Right lobe of liver (tissue), 6 donors: ENCODE data around the gene ASGR1. TPM values are rescaled to one million over a fixed set of nuclear protein-coding genes. Genes with fewer than 3 reads are reported as not detected.

Source experiments
- ATAC-seq, 4 donors: fragments of 200-7000 bp; cut with Tn5 transposase; one replicate each; pipeline ENCODE4 v1.9.1; 2020; ENCODE audit warnings: mild to moderate bottlenecking in 4 of 4, moderate library complexity in 4 of 4
- DNase-seq, 3 donors: peaks; one replicate each; pipeline ENCODE4 v3.0.0-alpha.2; 2020
- H3K27ac ChIP-seq, 3 donors: fragments of 200-600 bp; one replicate each; pipeline ENCODE4 v1.8.0; 2022
- H3K27me3 ChIP-seq, 2 donors: fragments of 200-600 bp; one replicate each; pipeline ENCODE4 v1.8.0; 2022
- H3K36me3 ChIP-seq, 4 donors: fragments of 200-600 bp; sonication (generic) in 1 of 4; one replicate each; pipeline versions ENCODE4 v1.5.1 to v1.8.0; 2017 to 2022; ENCODE audit warnings: control low read depth in 1 of 4
- H3K4me1 ChIP-seq, 4 donors: fragments of 200-600 bp; sonication (generic) in 1 of 4; one replicate each; pipeline versions ENCODE4 v1.5.1 to v1.8.0; 2017 to 2022; ENCODE audit warnings: control low read depth in 1 of 4
- H3K4me3 ChIP-seq, 3 donors: fragments of 200-600 bp; one replicate each; pipeline ENCODE4 v1.8.0; 2022
- H3K9me3 ChIP-seq, 4 donors: fragments of 200-600 bp; sonication (generic) in 1 of 4; one replicate each; pipeline versions ENCODE4 v1.5.1 to v1.8.0; 2017 to 2022; ENCODE audit warnings: control low read depth in 1 of 4
- CTCF ChIP-seq, 4 donors: fragments of 200-600 bp in 3 of 4; fragments of 450-650 bp in 1 of 4; IDR thresholded peaks; one replicate each; pipeline versions ENCODE4 v1.5.1 to v1.8.0; 2016 to 2022; ENCODE audit warnings: antibody characterized with exemption in 4 of 4, mild to moderate bottlenecking in 2 of 4
- POLR2A ChIP-seq: fragments of 450-650 bp; IDR thresholded peaks from one replicate; pipeline ENCODE4 v1.6.1; 2017; ENCODE audit warnings: antibody characterized with exemption, mild to moderate bottlenecking
- WGBS: methylation state at CpG from one replicate; pipeline ENCODE4 v1.1.6; 2018; ENCODE audit warnings: low coverage, low lambda C conversion rate; ENCODE audit not compliant: insufficient coverage; ENCODE audit errors: missing lambda C conversion rate; 5-methylcytosine and 5-hydroxymethylcytosine counted together
- intact Hi-C, 2 donors: fragments of 100-400 bp; cut with DNase I; formaldehyde crosslinking; loops; one replicate each; pipeline versions ENCODE4 v1.11.2 to v1.14.1; 2022
- total RNA-seq, 6 experiments: library from RNA; depleted of rRNA in 2 of 6; stranded (reverse); fragments of >200 nt in 2 of 6; fragmentation: NEBNext Ultra II Directional in 3 of 6; extraction: Animal tissue kit (Norgen Biotek cat#: 25700) in 3 of 6; gene quantifications; one replicate each; pipeline versions ENCODE4 v1.1.0 to v1.2.4, GENCODE V29; 2016 to 2023
- donor health status: DM: no; HTN: yes; CAD: no.
- donor health status: DM: no; HTN: no; CAD: no.
- donor health status: DM: no; HTN: no; CAD: no.
- donor health status: DM: no; HTN: yes; CAD: no.
- donor health status: DM: no; HTN: yes; CAD: no.

Gene ASGR1
- total RNA-seq, 6 experiments from 2014 or later: 399 to 624 (median 417) TPM

- Histone ChIP-seq H3K27ac (peak overlapping the region in 1 of 3 donors; percentile 38), H3K4me3 (no peak overlapping the region), H3K36me3 (no peaks in the 10 kb centered on the region), H3K9me3 (no peaks in the 10 kb centered on the region), H3K27me3 (no peaks in the 10 kb centered on the region), H3K4me1 (peaks cover 0 to 26% (median 9%) of the 10 kb centered on the region in 4 donors)
- peak in 3 of 4 donors; percentile 13 to 22 (median 22) for TF ChIP-seq CTCF (IDR thresholded peaks at IDR 0.05)
- no peak for TF ChIP-seq POLR2A
- DNase-seq: peak in 1 of 3 donors; percentile 38
- 51% methylated on average over 11 of the region's 19 CpGs for WGBS
- peak in 3 of 4 donors; percentile 7 to 37 (median 35) for ATAC-seq
- intact Hi-C loops: no loop called here
Measured at GRCh38 chr17:7133424-7133823, 45.7 kb downstream of the ASGR1 start.

DNA sequence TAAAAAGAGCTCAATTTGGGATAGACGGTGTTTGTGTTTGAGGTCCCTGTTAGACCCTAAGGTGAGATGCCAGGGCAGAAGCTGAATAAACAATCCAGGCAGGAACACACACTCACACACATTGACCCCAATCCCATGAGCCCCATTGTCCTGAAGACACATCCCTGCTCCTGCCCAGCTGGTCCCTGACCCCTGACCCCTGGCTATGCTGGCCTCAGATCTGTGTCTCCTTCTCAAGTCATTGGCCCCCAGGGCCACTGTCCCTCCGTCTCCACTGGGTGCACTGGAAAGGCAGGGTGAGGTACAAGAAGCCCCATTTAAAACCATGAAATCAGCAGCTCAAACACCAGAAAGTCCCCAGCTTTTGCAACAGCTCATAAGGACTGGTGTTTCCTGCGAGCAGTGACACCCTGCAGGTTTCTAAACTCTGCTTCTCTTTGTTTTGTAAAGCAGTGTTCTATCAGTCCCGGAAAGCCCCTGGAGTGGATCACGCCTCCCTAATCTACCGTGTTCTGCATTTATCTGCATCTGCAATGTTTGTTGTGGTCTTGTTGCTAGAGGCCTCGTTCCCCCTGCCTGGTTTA lies 46.6 kb downstream of the ASGR1 start:
- DNase-seq: peak in 2 of 3 donors; percentile 30 to 58
- TF ChIP-seq CTCF (IDR thresholded peaks at IDR 0.05) (no peak), POLR2A (no peak)
- peak; percentile 45 to 69 (median 60) for ATAC-seq
- H3K27me3 ChIP-seq: no peaks in the 10 kb centered on the region
- peaks cover 0 to 26% (median 9%) of the 10 kb centered on the region in 4 donors for H3K4me1 ChIP-seq
- peak overlapping the region; percentile 10 to 69 (median 38) for H3K27ac ChIP-seq
- H3K9me3 ChIP-seq: no peaks in the 10 kb centered on the region
- intact Hi-C loops: no loop called here
- 2% methylated on average over 7 of the region's 7 CpGs for WGBS
- no peak overlapping the region for H3K4me3 ChIP-seq
- no peaks in the 10 kb centered on the region for H3K36me3 ChIP-seq

DNA sequence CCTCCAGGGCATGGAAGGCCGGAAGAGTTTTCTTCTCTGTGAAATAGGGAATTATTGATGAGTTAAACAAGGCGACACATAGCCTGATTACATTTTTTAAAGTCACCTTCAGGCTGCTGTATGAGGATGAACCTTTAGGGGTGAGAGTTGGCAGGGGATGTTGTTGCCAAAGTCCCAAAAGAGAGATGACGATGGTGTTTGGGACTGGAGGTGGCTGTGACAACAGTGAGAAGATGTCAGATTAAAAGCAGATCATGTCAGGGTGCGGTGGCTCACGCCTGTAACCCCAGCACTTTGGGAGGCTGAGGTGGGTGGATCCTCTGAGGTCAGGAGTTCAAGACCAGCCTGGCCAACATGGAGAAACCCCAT lies 47.8 kb downstream of the ASGR1 start:
- TF ChIP-seq CTCF (IDR thresholded peaks at IDR 0.05): no peak
- TF ChIP-seq POLR2A: no peak
- H3K4me3 ChIP-seq: no peak overlapping the region
- no peaks in the 10 kb centered on the region for H3K27me3 ChIP-seq
- intact Hi-C loops: no loop called here
- 72% methylated on average over 4 of the region's 5 CpGs for WGBS
- no peaks in the 10 kb centered on the region for H3K9me3 ChIP-seq
- ATAC-seq (no peak), DNase-seq (no peak)
- H3K4me1 ChIP-seq: peaks cover 0 to 26% (median 9%) of the 10 kb centered on the region in 4 donors
- H3K27ac ChIP-seq: peak overlapping the region in 1 of 3 donors; percentile 38
- no peaks in the 10 kb centered on the region for H3K36me3 ChIP-seq

DNA sequence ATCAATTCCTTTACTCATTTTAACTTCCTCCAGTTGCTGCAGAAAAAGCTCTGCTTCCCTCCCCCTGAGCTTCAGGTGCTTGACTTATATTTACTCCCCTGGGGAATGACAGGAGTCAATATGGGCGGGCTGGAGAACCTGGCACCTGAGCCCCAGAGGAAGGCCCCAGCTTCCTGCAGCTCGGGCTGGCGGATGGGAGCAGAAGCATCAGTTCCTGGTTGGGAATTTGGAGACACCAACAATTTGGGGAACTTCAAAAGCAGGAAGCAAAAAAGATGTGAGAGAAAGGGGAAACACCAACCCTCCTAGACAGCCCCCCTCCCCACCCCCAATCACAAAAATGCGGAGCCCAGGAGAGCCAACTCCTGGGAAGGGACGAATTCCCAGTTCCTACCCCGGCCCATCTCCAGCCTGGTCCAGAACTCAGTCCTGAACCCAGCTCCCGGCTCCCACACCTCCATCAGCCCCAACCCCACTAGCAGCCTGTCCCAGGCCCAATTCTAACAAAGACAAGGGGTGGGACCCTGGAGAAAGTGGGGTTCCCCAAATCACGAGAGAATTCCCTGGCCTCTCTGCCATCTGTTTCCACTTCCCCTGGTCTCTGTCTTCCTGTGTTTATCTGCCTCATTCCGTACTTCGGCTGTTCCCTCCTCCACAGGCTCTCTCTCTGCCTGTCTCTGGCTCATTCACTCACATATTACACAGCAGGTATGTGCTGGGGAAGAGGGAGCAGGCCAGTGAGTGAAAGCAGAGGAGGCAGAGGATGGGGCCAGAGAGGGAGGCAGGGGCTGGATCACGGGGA lies 48.3 kb downstream of the ASGR1 start:
- DNase-seq: no peak
- peak in 2 of 4 donors; percentile 5 to 71 for ATAC-seq
- no peaks in the 10 kb centered on the region for H3K9me3 ChIP-seq
- no peak overlapping the region for H3K4me3 ChIP-seq
- WGBS: 47% methylated on average over 7 of the region's 11 CpGs
- intact Hi-C loops: no loop called here
- no peaks in the 10 kb centered on the region for H3K36me3 ChIP-seq
- H3K27ac ChIP-seq: no peak overlapping the region
- H3K4me1 ChIP-seq: peaks cover 0 to 22% (median 9%) of the 10 kb centered on the region in 4 donors
- no peaks in the 10 kb centered on the region for H3K27me3 ChIP-seq
- TF ChIP-seq POLR2A (no peak), CTCF (IDR thresholded peaks at IDR 0.05) (no peak)
